Pancreas (tissue), 10 donors: ENCODE results near the gene ZXDC. TPM values are rescaled to one million over a fixed set of nuclear protein-coding genes. Genes with fewer than 3 reads are reported as not detected.

Source experiments
- ATAC-seq, 4 donors: fragments of 200-7000 bp; cut with Tn5 transposase; one replicate each; pipeline versions ENCODE4 v1.8.0 to v1.9.1; 2020; ENCODE audit warnings: mild to moderate bottlenecking in 4 of 4, moderate library complexity in 4 of 4
- DNase-seq, 6 donors: peaks; one replicate each; pipeline ENCODE4 v3.0.0-alpha.2; 2020
- FAIRE-seq: peaks from 2 replicates; lab custom pipeline; 2012; peaks lifted over from hg19 to GRCh38; lab: Jason Lieb, UNC
- H3K27ac ChIP-seq, 4 donors: fragments of 200-600 bp; sonication (generic); 1 replicate in 3 of 4; 2 replicates in 1 of 4; pipeline versions ENCODE4 v1.5.0 to v1.8.0; 2020
- H3K27me3 ChIP-seq, 4 donors: fragments of 200-600 bp; one replicate each; pipeline ENCODE4 v1.8.0; 2021
- H3K36me3 ChIP-seq, 3 donors: fragments of 200-600 bp; sonication (generic) in 1 of 3; one replicate each; pipeline versions ENCODE4 v1.5.0 to v1.8.0; 2020 to 2021
- H3K4me1 ChIP-seq, 3 donors: fragments of 200-600 bp; one replicate each; pipeline ENCODE4 v1.8.0; 2021
- H3K4me3 ChIP-seq, 4 donors: fragments of 200-600 bp; sonication (generic) in 2 of 4; one replicate each; pipeline versions ENCODE4 v1.5.0 to v1.8.0; 2020 to 2021
- H3K9me3 ChIP-seq, 4 donors: fragments of 200-600 bp; one replicate each; pipeline ENCODE4 v1.8.0; 2021
- WGBS, 2 donors: extraction: QIAGEN DNeasy Blood & Tissue Kit; methylation state at CpG; one replicate each; pipeline ENCODE4 v1.1.7; 2013; 5-methylcytosine and 5-hydroxymethylcytosine counted together
- intact Hi-C, 3 donors: fragments of 100-400 bp; cut with DNase I; formaldehyde crosslinking; loops; one replicate each; pipeline versions ENCODE4 v1.11.1 to v1.14.2; 2022
- polyA plus RNA-seq, 2 donors: library from polyadenylated mRNA; stranded (reverse); fragments of 200-250 nt; gene quantifications; one replicate each; pipeline ENCODE4 v1.2.3, GENCODE V29; 2013
- total RNA-seq, 6 donors: library from RNA; stranded (reverse); fragmentation: NEBNext Ultra II Directional in 4 of 6; extraction: Animal tissue kit (Norgen Biotek cat#: 25700) in 4 of 6; gene quantifications; one replicate each; pipeline versions ENCODE4 v1.2.1 to v1.2.4, GENCODE V29; 2021 to 2023
- TF ChIP-seq, protein P1 (sequence below), 4 donors: fragments of 200-600 bp; sonication (generic) in 3 of 4; IDR thresholded peaks; one replicate each; pipeline versions ENCODE4 v1.5.0 to v1.8.0; 2021; ENCODE audit warnings: antibody characterized with exemption in 4 of 4
- donor health status: healthy with polysubstance abuse.
- donor health status: DM: no; HTN: no; CAD: no; lungs with moderate emphysema.
- donor health status: DM: no; HTN: no; CAD: no.
- donor health status: control.
- donor health status: control.
- donor health status: Bipolar disorder and iron deficiency.
- donor health status: DM: yes; HTN: yes; CAD: no.
- donor health status: DM: no; HTN: no; CAD: no.
- donor health status: DM: no; HTN: no; CAD: no.
- donor health status: DM: yes; HTN: yes; CAD: no.

The ZXDC gene
- total and polyA plus RNA-seq, 8 donors = 19.4 to 26.1 (median 20.9) TPM

DNA sequence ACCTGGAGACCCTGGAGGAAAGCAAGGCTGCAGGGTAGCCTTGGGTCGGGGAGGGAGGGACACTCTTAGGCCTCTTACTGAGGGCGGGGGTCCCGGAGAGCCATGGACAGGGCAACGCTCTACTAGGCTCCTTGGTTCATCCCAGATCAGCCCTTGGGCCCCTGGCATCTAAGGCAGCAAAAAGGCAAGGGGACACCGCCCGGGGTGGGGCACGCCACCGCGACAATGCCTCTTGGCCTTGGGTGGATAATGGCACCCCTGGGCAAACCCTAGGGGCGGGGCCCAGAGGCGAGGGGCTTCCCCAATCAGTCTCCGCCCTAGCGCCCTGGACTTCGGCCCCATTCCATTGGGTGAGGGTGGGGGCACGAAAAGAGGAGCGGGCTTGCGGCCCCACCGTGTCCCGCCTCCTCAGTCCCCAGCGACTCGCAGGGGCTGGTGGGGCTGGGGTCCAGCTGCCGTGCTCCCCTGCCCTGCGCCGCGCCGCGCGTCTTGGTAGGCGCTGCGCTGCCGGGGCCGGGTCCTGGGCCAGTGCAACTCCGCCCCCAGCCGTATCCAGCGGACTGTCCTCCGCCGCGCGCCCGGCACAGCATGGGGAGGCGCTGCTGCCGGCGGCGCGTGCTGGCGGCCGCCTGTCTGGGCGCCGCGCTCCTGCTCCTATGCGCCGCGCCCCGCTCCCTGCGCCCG is 48.2 kb upstream of the ZXDC start, which contains the start of gene CHST13:
TSS of gene CHST13 (plus strand) at position 411 of the 684 bp plus-strand sequence. CDS start at position 589, 178 bp downstream.
- H3K4me1 ChIP-seq = peaks cover 0 to 4% (median 4%) of the 10 kb centered on the region in 3 donors
- H3K9me3 ChIP-seq = no peaks in the 10 kb centered on the region
- H3K36me3 ChIP-seq = no peaks in the 10 kb centered on the region
- WGBS, 2 donors = 4 to 6% methylated on average over 36 to 56 of the region's 56 CpGs
- FAIRE-seq (no peak), DNase-seq (peak; percentile 29 to 80 (median 49)), ATAC-seq (peak; percentile 76 to 81 (median 77))
- TF ChIP-seq, protein P1, sequence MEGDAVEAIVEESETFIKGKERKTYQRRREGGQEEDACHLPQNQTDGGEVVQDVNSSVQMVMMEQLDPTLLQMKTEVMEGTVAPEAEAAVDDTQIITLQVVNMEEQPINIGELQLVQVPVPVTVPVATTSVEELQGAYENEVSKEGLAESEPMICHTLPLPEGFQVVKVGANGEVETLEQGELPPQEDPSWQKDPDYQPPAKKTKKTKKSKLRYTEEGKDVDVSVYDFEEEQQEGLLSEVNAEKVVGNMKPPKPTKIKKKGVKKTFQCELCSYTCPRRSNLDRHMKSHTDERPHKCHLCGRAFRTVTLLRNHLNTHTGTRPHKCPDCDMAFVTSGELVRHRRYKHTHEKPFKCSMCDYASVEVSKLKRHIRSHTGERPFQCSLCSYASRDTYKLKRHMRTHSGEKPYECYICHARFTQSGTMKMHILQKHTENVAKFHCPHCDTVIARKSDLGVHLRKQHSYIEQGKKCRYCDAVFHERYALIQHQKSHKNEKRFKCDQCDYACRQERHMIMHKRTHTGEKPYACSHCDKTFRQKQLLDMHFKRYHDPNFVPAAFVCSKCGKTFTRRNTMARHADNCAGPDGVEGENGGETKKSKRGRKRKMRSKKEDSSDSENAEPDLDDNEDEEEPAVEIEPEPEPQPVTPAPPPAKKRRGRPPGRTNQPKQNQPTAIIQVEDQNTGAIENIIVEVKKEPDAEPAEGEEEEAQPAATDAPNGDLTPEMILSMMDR (IDR thresholded peaks at IDR 0.05) = no peak
- no peaks in the 10 kb centered on the region for H3K27me3 ChIP-seq
- intact Hi-C loops = loop anchor here in 1 of 3 donors (10.0 kb wide), 1 partner anchor 931 kb away; no protein-coding TSS in a partner anchor
- no peak within 1 kb of the TSS for H3K27ac ChIP-seq
- H3K4me3 ChIP-seq = peak within 1 kb of the TSS; percentile 18 to 52 (median 27)

DNA sequence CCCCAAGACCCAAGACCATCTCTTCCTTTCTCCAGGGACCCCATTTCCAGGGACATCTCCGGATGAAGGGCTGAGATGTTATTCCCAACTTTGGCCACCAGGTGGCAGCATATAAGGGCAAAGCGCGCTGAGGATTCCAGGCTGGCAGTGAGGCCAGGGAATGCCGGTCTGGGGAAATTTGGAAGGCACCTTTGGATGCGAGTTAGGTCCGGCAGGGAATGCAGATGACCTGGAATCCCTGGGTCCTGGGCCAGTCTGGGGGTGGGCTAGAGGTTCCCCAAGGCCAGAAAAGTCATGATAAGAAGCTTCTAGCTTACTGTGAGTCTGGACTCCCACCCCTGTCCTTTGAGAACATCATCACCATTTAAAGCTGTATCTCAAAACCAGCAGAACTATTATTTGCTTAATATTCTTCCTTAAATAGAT is 46.7 kb upstream of the ZXDC start:
- intact Hi-C loops = loop anchor here in 1 of 3 donors (10.0 kb wide), 1 partner anchor 932 kb away; no protein-coding TSS in a partner anchor
- TF ChIP-seq, protein P1 (IDR thresholded peaks at IDR 0.05) = peak; percentile 84 to 93 (median 92)
- FAIRE-seq (no peak), ATAC-seq (peak; percentile 46 to 72 (median 69)), DNase-seq (peak; percentile 25 to 81 (median 59))
- peaks cover 0 to 4% (median 0%) of the 10 kb centered on the region in 3 donors for H3K4me1 ChIP-seq
- no peaks in the 10 kb centered on the region for H3K9me3 ChIP-seq
- no peaks in the 10 kb centered on the region for H3K27me3 ChIP-seq
- 1% methylated on average over 6 of the region's 6 CpGs for WGBS, 2 donors
- no peaks in the 10 kb centered on the region for H3K36me3 ChIP-seq
- no peak overlapping the region for H3K27ac ChIP-seq
- H3K4me3 ChIP-seq = no peak overlapping the region

DNA sequence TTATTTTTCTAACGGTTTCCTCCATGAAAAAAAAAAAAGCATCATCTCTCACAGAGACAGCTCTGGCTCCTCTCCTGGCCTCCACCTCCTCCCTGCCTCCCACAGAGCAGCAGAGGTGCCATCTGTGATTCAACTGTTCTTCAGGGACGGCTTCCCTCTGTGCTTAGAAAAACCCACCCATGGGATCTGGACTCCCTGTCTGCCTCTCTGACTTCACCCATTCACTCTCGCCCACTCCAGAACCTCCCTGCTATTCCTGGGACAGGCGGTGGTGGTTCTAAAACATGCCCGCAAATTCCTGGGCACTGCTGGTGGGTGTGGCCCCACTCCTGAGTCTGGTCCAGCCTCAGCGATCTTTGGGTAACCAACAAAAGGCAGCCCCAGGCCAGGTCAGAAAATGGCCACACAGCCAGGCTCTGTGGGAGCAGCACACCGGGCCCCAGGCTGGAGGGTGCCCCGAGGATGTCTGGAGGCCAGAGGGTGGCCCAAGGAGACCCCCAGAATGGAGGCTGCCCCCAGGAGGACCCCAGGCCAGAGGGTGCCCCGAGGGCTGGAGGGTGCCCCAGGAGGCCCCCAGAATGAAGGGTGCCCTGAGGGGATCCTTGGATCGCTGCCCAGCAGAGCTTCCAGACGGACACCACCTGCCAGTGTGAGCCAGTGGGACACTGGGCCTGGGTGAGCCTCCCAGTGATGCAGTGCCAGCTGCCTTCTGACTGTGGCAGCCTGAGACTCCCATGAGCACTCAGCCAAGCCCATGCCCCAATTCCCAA is 45.6 kb upstream of the ZXDC start:
- Histone ChIP-seq H3K27me3 (no peaks in the 10 kb centered on the region), H3K9me3 (no peaks in the 10 kb centered on the region), H3K36me3 (no peaks in the 10 kb centered on the region), H3K4me1 (peaks cover 0 to 4% (median 0%) of the 10 kb centered on the region in 3 donors), H3K4me3 (no peak overlapping the region), H3K27ac (no peak overlapping the region)
- no peak for FAIRE-seq
- TF ChIP-seq, protein P1 (IDR thresholded peaks at IDR 0.05) = no peak
- DNase-seq = peak in 3 of 6 donors; percentile 21 to 67 (median 52)
- intact Hi-C loops = loop anchor here in 1 of 3 donors (10.0 kb wide), 1 partner anchor 933 kb away; no protein-coding TSS in a partner anchor
- 63 to 71% methylated on average over 11 of the region's 11 CpGs for WGBS, 2 donors
- no peak for ATAC-seq

DNA sequence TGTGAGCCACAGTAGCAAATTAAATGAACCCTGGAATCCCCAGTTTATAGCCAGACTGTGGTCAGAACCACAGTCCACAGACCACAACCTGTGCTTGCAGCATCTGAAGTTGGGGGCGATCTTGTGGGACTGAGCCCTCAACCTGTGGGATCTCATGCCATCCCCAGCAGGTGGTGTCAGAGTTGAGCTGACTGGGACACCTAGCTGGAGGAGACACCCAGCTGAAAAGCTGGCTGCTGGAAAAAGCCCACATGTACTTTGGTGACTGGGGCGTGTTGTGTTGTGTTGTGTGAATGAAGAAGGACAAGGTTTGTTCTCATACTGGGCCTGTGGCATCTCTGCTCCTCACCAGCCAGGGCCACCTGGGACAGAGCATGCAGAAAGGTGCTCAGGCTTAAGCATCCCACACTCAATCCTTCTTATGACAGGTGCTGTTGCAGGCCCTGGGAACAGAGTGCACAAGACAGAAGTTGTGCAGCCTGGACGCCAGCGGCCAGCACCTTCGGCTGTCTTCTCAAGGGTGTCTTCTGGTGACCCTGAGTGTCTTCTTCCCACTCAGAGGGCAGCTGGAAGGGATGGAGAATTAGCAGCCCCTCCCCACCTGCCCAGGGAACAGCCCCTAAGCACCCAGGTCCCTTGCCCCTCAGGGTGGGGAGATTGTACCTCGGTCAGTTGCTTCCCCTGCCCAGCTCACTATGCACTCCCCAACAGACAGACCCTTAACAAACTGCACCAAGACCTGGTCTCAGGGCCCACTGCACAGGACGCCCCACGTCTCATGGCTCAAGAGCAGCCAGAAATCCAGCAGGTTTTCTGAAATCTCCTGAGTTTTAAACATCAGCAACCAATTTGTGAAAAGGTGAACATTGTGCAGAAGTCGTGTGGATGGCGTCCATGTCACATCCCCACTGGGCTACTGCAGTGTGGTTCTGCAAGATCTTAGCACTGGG is 44.1 kb upstream of the ZXDC start:
- intact Hi-C loops = loop anchor here in 1 of 3 donors (10.0 kb wide), 1 partner anchor 935 kb away; no protein-coding TSS in a partner anchor
- no peak for ATAC-seq
- WGBS, 2 donors = 68 to 70% methylated on average over 10 of the region's 10 CpGs
- peak in 3 of 6 donors; percentile 4 to 33 (median 15) for DNase-seq
- Histone ChIP-seq H3K4me1 (peaks cover 0 to 4% (median 0%) of the 10 kb centered on the region in 3 donors), H3K4me3 (no peak overlapping the region), H3K36me3 (no peaks in the 10 kb centered on the region), H3K27me3 (no peaks in the 10 kb centered on the region), H3K9me3 (no peaks in the 10 kb centered on the region), H3K27ac (no peak overlapping the region)
- TF ChIP-seq, protein P1 (IDR thresholded peaks at IDR 0.05) = no peak
- FAIRE-seq = no peak
